G401 (cell line): ENCODE data around the gene DRD4. TPM values are rescaled to one million over a fixed set of nuclear protein-coding genes. Genes with fewer than 3 reads are reported as not detected.

Experiments
- total RNA-seq: library from RNA; depleted of rRNA; stranded (reverse); fragments of >200 nt; shearing (Covaris generic); gene quantifications from 2 replicates; pipeline ENCODE4 v1.2.3, GENCODE V29; 2014; rRNA removed

The DRD4 gene
- total RNA-seq, 1 experiment from 2014 or later = not detected

Other genes starting within 250 kb of the DRD4 start
- gene PKP3, start 243.1 kb upstream of the DRD4 start, total RNA-seq = 1.1 and 7.9 TPM in 2 replicates
- 20.6 and 31.9 TPM in 2 replicates for gene SIGIRR, start 222.3 kb upstream of the DRD4 start, total RNA-seq
- gene ANO9, start 195.3 kb upstream of the DRD4 start, total RNA-seq = 0.31 and 0.98 TPM in 2 replicates
- gene PTDSS2, start 187.0 kb upstream of the DRD4 start, total RNA-seq = 78.1 and 84.1 TPM in 2 replicates
- gene RNH1, start 130.0 kb upstream of the DRD4 start, total RNA-seq = 164 and 168 TPM in 2 replicates
- 51.7 and 60.1 TPM in 2 replicates for gene HRAS, start 101.7 kb upstream of the DRD4 start, total RNA-seq
- gene LRRC56, start 99.7 kb upstream of the DRD4 start, total RNA-seq = 0.03 and 1.0 TPM in 2 replicates
- gene LMNTD2, start 76.5 kb upstream of the DRD4 start, total RNA-seq = 2.0 and 2.1 TPM in 2 replicates
- gene RASSF7, start 76.3 kb upstream of the DRD4 start, total RNA-seq = 43.1 and 107 TPM in 2 replicates
- 34.8 and 39.3 TPM in 2 replicates for gene PHRF1, start 60.8 kb upstream of the DRD4 start, total RNA-seq
- 1.1 and 3.6 TPM in 2 replicates for gene IRF7, start 21.3 kb upstream of the DRD4 start, total RNA-seq
- gene CDHR5, start 12.3 kb upstream of the DRD4 start, total RNA-seq = not detected in 2 replicates
- not detected in 2 replicates for gene SCT, start 10.1 kb upstream of the DRD4 start, total RNA-seq
- 70.5 and 73.2 TPM in 2 replicates for gene DEAF1, start 58.0 kb downstream of the DRD4 start, total RNA-seq
- gene TMEM80, start 58.5 kb downstream of the DRD4 start, total RNA-seq = 14.8 and 19.8 TPM in 2 replicates
- gene EPS8L2, start 69.0 kb downstream of the DRD4 start, total RNA-seq = 18.2 and 27.9 TPM in 2 replicates
- gene TALDO1, start 110.2 kb downstream of the DRD4 start, total RNA-seq = 201 and 229 TPM in 2 replicates
- gene GATD1, start 140.2 kb downstream of the DRD4 start, total RNA-seq = 56.6 and 63.4 TPM in 2 replicates
- 0.74 and 0.95 TPM in 2 replicates for gene CEND1, start 152.8 kb downstream of the DRD4 start, total RNA-seq
- gene SLC25A22, start 161.0 kb downstream of the DRD4 start, total RNA-seq = 48.2 and 76.5 TPM in 2 replicates
- gene PIDD1, start 168.0 kb downstream of the DRD4 start, total RNA-seq = 25.5 and 29.5 TPM in 2 replicates
- gene RPLP2, start 172.7 kb downstream of the DRD4 start, total RNA-seq = 411 and 422 TPM in 2 replicates
- gene PNPLA2, start 181.6 kb downstream of the DRD4 start, total RNA-seq = 8.2 and 10.3 TPM in 2 replicates
- 28.3 and 47.8 TPM in 2 replicates for gene CRACR2B, start 190.7 kb downstream of the DRD4 start, total RNA-seq
- gene CD151, start 195.7 kb downstream of the DRD4 start, total RNA-seq = 179 and 226 TPM in 2 replicates
- gene POLR2L, start 205.3 kb downstream of the DRD4 start, total RNA-seq = 139 and 191 TPM in 2 replicates
- gene TSPAN4, start 205.6 kb downstream of the DRD4 start, total RNA-seq = 182 and 224 TPM in 2 replicates